Astrocyte (in vitro differentiated cells and primary cell): ENCODE results near the gene HOXA6. TPM values are rescaled to one million over a fixed set of nuclear protein-coding genes. Genes with fewer than 3 reads are reported as not detected.

Experiments used
- DNase-seq: peaks from one replicate; pipeline ENCODE4 v3.0.0-alpha.2; 2010; ENCODE audit warnings: low read depth
- FAIRE-seq: peaks from 2 replicates; lab custom pipeline; 2011; peaks lifted over from hg19 to GRCh38; lab: Jason Lieb, UNC
- H2AFZ ChIP-seq: 2 replicates; pipeline ENCODE4 v1.6.0; 2012; ENCODE audit warnings: low read depth, low read length, inconsistent platforms
- H3K27ac ChIP-seq: 2 replicates; pipeline ENCODE4 v1.5.1; 2011; ENCODE audit warnings: low read depth, low read length, inconsistent platforms
- H3K27me3 ChIP-seq: 2 replicates; pipeline ENCODE4 v1.6.0; 2011; ENCODE audit warnings: low read length, inconsistent platforms; ENCODE audit not compliant: insufficient read depth
- H3K36me3 ChIP-seq: 2 replicates; pipeline ENCODE4 v1.5.1; 2011; ENCODE audit warnings: low read length, inconsistent platforms; ENCODE audit not compliant: insufficient read depth
- H3K4me1 ChIP-seq: 2 replicates; pipeline ENCODE4 v1.5.1; 2011; ENCODE audit warnings: low read length, inconsistent platforms; ENCODE audit not compliant: insufficient read depth
- H3K4me2 ChIP-seq: 2 replicates; pipeline ENCODE4 v1.6.0; 2012; ENCODE audit warnings: low read length, inconsistent platforms
- H3K4me3 ChIP-seq: 2 replicates; pipeline ENCODE4 v1.5.1; 2011; ENCODE audit warnings: low read depth, mild to moderate bottlenecking, low read length, inconsistent platforms; ENCODE audit not compliant: insufficient read depth
- H3K79me2 ChIP-seq: 2 replicates; pipeline ENCODE4 v1.6.0; 2012; ENCODE audit warnings: mild to moderate bottlenecking, low read length, inconsistent platforms; ENCODE audit not compliant: insufficient read depth
- H3K9ac ChIP-seq: 2 replicates; pipeline ENCODE4 v1.6.0; 2012; ENCODE audit warnings: mild to moderate bottlenecking, low read length, inconsistent platforms
- H3K9me3 ChIP-seq: 2 replicates; pipeline ENCODE4 v1.5.1; 2012; ENCODE audit warnings: low read depth, mild to moderate bottlenecking, low read length, inconsistent platforms; ENCODE audit not compliant: insufficient read depth
- H4K20me1 ChIP-seq: 2 replicates; pipeline ENCODE4 v1.6.0; 2012; ENCODE audit warnings: low read length, inconsistent platforms; ENCODE audit not compliant: insufficient read depth
- H3K27ac Mint-ChIP-seq: one replicate; pipeline ENCODE4 v1.8.0; 2021; ENCODE audit warnings: mild to moderate bottlenecking, mixed read lengths; ENCODE audit not compliant: unreplicated experiment
- H3K27me3 Mint-ChIP-seq: one replicate; pipeline ENCODE4 v1.8.0; 2021; ENCODE audit warnings: low read depth, mixed read lengths; ENCODE audit not compliant: unreplicated experiment
- H3K36me3 Mint-ChIP-seq: one replicate; pipeline ENCODE4 v1.8.0; 2021; ENCODE audit warnings: low read depth, mixed read lengths; ENCODE audit not compliant: unreplicated experiment
- H3K4me1 Mint-ChIP-seq: one replicate; pipeline ENCODE4 v1.8.0; 2021; ENCODE audit warnings: low read depth, mixed read lengths; ENCODE audit not compliant: unreplicated experiment
- H3K4me3 Mint-ChIP-seq: one replicate; pipeline ENCODE4 v1.8.0; 2021; ENCODE audit warnings: mild to moderate bottlenecking, moderate library complexity, mixed read lengths; ENCODE audit not compliant: unreplicated experiment
- H3K9me3 Mint-ChIP-seq: one replicate; pipeline ENCODE4 v1.8.0; 2021; ENCODE audit warnings: mild to moderate bottlenecking, mixed read lengths; ENCODE audit not compliant: unreplicated experiment
- CTCF ChIP-seq: IDR thresholded peaks from 2 replicates; pipeline ENCODE4 v1.5.1; 2011; ENCODE audit warnings: low read depth, mild to moderate bottlenecking, inconsistent platforms, low read length, moderate library complexity; ENCODE audit not compliant: insufficient read depth
- EZH2 ChIP-seq: IDR thresholded peaks from 2 replicates; pipeline ENCODE4 v1.6.1; 2012; ENCODE audit warnings: mild to moderate bottlenecking, low read length, inconsistent platforms; ENCODE audit not compliant: insufficient read depth
- total RNA-seq: library from RNA; stranded (reverse); gene quantifications from 2 replicates; pipeline ENCODE4 v1.2.1, GENCODE V29; 2021

Gene HOXA6
- total RNA-seq, 1 donor from 2014 or later: not detected

DNA sequence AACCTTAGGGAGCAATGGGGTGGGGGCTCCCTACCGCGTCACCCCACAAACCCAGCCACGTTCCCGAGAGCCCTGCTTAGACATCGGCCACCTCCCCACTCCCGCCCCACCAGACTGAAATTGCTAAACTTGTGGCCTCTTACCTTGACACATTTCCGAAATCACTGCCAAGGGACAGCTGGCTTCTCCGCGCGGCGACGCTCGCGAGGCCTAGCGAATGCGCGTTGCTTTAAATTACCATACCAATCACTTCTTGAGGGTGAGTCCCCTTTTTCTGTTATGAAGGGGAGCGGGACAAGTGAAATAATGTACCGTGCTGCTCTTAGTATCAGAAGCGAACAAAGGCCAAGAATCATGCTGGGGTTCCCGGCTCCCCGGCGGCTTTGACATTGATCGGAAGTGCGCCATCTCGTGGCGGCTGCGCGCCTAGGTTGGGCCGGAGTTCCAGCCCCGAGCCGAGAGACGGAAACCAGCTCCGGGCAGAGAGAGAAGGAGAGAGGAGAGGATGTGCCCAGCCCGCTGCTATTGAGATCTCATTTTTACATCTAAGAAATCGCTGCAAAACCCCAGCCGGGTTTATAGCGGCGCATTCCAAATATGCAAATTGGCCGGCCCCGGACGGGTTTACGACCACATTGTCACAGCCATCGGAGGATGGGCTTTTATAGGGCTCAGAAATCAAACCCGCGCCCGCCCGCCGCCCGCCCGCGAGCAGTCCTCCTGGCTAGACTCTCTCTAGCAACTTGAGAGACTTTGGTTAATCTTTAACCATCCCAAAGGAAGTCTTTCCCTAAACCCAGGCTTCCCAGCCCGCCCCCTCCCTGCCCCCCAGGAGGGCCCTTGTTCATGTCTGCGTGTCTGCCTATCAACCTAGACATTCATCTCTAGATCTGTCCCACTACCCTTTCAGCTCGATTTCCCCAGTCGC, 32.2 kb upstream of the HOXA6 start:
- Mint-ChIP-seq H3K4me3 (no peak overlapping the region), H3K27ac (no peak overlapping the region), H3K27me3 (peaks cover 88% of the 10 kb centered on the region), H3K9me3 (peaks cover 28% of the 10 kb centered on the region), H3K4me1 (no peaks in the 10 kb centered on the region), H3K36me3 (peaks cover under 1% of the 10 kb centered on the region)
- FAIRE-seq: no peak
- Histone ChIP-seq H3K9me3 (peaks cover 8% of the 10 kb centered on the region), H3K4me2 (peak overlapping the region; percentile 77), H3K4me1 (peaks cover 7% of the 10 kb centered on the region), H3K27me3 (peaks cover 97% of the 10 kb centered on the region), H2AFZ (no peak overlapping the region), H3K79me2 (no peaks in the 10 kb centered on the region), H3K4me3 (no peak overlapping the region), H3K36me3 (no peaks in the 10 kb centered on the region), H3K9ac (no peak overlapping the region), H3K27ac (no peak overlapping the region), H4K20me1 (peaks cover 1% of the 10 kb centered on the region)
- DNase-seq: no peak
- TF ChIP-seq CTCF (peak; percentile 62), EZH2 (peak; percentile 79)

DNA sequence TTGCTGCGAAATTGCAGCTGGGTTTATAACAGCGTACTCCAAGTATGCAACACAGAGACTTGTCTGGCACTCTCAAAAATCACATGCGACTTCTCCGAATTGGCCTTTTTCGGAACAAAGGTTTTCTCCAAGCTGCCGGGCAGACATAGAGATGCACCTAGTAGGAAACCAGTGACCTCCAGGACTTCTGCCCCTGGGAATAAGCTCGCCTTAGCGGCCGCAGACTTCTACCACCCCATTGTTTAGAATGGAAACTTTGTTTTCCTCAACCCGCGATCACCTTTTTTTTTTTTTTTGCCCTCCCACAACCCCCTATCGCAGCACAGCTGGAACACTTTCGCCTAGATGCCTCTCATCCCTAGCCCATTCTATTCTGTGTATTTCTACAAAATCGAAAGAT, 31.5 kb upstream of the HOXA6 start:
- no peaks in the 10 kb centered on the region for H4K20me1 ChIP-seq
- no peak overlapping the region for H3K9ac ChIP-seq
- peaks cover 86% of the 10 kb centered on the region for H3K27me3 Mint-ChIP-seq
- H3K4me2 ChIP-seq: no peak overlapping the region
- no peaks in the 10 kb centered on the region for H3K4me1 Mint-ChIP-seq
- no peak for FAIRE-seq
- H3K4me3 Mint-ChIP-seq: no peak overlapping the region
- peaks cover 5% of the 10 kb centered on the region for H3K4me1 ChIP-seq
- H3K9me3 ChIP-seq: peaks cover 8% of the 10 kb centered on the region
- no peak for TF ChIP-seq CTCF
- no peak for TF ChIP-seq EZH2
- no peak overlapping the region for H3K27ac ChIP-seq
- H3K9me3 Mint-ChIP-seq: peaks cover 29% of the 10 kb centered on the region
- H3K36me3 Mint-ChIP-seq: no peaks in the 10 kb centered on the region
- DNase-seq: no peak
- H3K36me3 ChIP-seq: no peaks in the 10 kb centered on the region
- no peaks in the 10 kb centered on the region for H3K79me2 ChIP-seq
- no peak overlapping the region for H2AFZ ChIP-seq
- H3K27me3 ChIP-seq: peaks cover 99% of the 10 kb centered on the region
- no peak overlapping the region for H3K27ac Mint-ChIP-seq
- H3K4me3 ChIP-seq: no peak overlapping the region

- Histone ChIP-seq H2AFZ (no peak overlapping the region), H3K36me3 (no peaks in the 10 kb centered on the region), H4K20me1 (no peaks in the 10 kb centered on the region), H3K9ac (no peak overlapping the region), H3K9me3 (peaks cover 8% of the 10 kb centered on the region), H3K4me3 (no peak overlapping the region), H3K27me3 (peaks cover 96% of the 10 kb centered on the region), H3K4me2 (no peak overlapping the region), H3K79me2 (no peaks in the 10 kb centered on the region), H3K27ac (no peak overlapping the region), H3K4me1 (peaks cover 5% of the 10 kb centered on the region)
- Mint-ChIP-seq H3K4me1 (no peaks in the 10 kb centered on the region), H3K36me3 (no peaks in the 10 kb centered on the region), H3K27ac (no peak overlapping the region), H3K27me3 (peaks cover 81% of the 10 kb centered on the region), H3K4me3 (no peak overlapping the region), H3K9me3 (peaks cover 29% of the 10 kb centered on the region)
- TF ChIP-seq EZH2 (no peak), CTCF (no peak)
- no peak for FAIRE-seq
- DNase-seq: no peak
Observed at GRCh38 chr7:27178366-27178765, 30.8 kb upstream of the HOXA6 start.
